ENCODE data around the gene LRMDA.

The LRMDA gene

DNA sequence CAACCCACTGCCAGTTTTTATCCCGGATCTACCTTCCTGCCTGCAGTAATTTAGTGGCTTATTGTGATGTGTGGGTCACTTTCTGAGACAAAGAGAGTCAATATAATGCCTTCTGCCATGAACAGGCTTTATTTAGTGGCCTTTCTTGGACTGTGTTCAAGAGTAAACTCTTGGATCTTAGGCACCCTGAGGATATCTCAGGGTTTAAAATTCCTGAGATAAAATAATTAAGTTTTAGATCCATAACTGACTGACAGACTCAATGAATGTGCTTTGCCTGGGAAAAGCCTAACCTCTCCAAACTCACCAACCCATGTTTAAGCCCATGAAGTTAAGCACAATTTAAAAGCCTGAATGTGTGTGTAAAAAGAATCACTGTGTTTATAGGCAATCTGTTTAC, 564.3 kb downstream of the LRMDA start:
- TF ChIP-seq, protein P1, sequence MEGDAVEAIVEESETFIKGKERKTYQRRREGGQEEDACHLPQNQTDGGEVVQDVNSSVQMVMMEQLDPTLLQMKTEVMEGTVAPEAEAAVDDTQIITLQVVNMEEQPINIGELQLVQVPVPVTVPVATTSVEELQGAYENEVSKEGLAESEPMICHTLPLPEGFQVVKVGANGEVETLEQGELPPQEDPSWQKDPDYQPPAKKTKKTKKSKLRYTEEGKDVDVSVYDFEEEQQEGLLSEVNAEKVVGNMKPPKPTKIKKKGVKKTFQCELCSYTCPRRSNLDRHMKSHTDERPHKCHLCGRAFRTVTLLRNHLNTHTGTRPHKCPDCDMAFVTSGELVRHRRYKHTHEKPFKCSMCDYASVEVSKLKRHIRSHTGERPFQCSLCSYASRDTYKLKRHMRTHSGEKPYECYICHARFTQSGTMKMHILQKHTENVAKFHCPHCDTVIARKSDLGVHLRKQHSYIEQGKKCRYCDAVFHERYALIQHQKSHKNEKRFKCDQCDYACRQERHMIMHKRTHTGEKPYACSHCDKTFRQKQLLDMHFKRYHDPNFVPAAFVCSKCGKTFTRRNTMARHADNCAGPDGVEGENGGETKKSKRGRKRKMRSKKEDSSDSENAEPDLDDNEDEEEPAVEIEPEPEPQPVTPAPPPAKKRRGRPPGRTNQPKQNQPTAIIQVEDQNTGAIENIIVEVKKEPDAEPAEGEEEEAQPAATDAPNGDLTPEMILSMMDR (IDR thresholded peaks at IDR 0.05; ENCODE audit: borderline replicate concordance, insufficient read depth, low read depth, low read length): no peak
- no peak overlapping the region for H3K4me3 ChIP-seq (ENCODE audit: low read depth, low read length)

DNA sequence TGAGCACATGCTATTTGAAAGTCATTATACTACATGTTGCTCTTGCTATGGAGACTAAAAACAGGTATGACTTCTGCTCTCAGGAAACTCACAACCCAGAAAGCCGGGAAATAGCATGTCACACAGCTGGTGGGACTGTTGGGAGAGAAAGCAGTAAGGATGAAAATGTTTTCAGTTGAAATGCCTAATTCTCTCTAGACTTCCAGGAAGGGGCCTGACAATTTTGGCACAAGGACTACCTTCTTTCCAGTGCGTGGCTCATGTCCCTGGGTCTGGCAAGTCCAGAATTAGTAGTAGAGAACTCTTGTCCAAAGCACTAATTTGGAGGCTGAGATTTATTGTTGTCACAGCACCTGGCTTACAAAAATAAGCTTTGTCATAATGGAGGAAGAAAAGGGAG, 567.6 kb downstream of the LRMDA start:
- TF ChIP-seq, protein P1 (IDR thresholded peaks at IDR 0.05; ENCODE audit: borderline replicate concordance, insufficient read depth, low read depth, low read length): no peak

DNA sequence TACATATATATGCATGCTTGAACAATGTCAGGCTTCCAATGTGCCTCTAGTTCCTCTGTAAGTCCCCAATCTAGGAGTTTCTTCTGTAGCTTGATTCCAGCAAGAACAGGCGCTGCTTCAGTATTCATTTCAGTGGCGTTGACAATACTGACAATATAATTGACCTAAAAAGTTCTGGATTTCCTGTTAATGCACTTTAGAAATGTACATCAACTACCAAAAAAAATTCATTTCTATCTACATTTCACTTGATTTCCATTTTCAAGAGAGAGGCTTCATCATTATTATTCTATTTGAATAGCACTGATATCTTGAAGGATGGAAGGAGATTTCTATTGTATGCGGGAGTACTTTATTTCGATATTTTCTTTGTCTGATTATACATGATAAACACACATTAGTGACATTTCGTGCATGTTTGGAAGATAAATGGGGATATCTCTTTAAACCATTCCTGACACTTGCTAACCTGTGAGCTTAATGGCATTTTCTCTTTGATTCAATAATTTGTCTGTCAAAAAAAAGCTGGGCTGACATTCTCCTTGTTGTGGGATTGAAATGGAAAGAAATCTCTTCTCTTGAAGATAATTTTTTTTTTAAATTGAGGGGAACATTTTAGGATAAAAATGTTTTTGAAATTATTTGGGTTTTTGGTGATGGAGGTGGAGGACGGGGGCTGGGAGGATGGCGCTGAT, 568.2 kb downstream of the LRMDA start:
- TF ChIP-seq, protein P1 (IDR thresholded peaks at IDR 0.05; ENCODE audit: borderline replicate concordance, insufficient read depth, low read depth, low read length): no peak
- H3K4me3 ChIP-seq (ENCODE audit: low read depth, low read length): no peak overlapping the region

More for the DNA sequence above, 567.6 kb downstream of the LRMDA start:
- no peak overlapping the region for H3K4me3 ChIP-seq (ENCODE audit: low read depth, low read length)

DNA sequence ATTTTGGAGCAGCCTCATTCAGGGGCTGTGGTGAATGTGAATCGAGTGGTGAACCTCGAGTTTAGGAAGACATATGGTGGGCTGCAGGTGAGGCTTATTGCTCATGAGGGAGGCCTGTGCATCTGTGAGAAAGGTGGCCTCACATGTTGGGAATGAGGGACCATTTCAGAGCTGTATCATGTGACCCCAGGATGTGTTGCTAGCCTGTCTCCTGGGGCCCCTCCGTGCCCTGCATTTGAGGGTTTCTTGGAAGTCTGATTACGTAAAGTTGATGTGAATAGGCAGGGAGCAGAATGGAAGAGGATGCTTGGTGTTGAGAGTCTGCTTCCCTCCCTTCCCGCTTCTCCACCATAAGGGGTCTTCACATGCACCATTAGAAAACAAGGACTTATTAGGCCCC, 569.1 kb downstream of the LRMDA start:
- H3K4me3 ChIP-seq (ENCODE audit: low read depth, low read length): no peak overlapping the region
- TF ChIP-seq, protein P1 (IDR thresholded peaks at IDR 0.05; ENCODE audit: borderline replicate concordance, insufficient read depth, low read depth, low read length): no peak

DNA sequence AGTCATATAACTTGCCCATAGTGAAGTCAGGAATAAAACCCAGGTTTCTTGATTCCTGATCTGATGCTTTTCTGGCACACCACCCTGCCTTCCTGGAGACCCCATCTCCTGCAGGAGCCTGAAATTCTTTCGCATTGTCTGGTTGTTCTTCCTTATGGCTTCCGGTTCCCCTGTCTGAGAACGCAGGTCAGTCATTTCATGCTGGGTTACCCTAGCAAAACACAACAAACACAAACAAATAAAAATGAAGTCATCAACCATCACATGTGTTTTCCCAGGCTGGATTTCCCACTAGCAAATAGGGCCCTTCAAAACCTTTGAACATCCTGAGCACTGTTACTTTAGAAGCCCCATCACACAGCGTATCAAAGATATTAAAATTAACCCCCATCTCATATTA, 569.6 kb downstream of the LRMDA start:
- TF ChIP-seq, protein P1 (IDR thresholded peaks at IDR 0.05; ENCODE audit: borderline replicate concordance, insufficient read depth, low read depth, low read length): no peak
- H3K4me3 ChIP-seq (ENCODE audit: low read depth, low read length): no peak overlapping the region

DNA sequence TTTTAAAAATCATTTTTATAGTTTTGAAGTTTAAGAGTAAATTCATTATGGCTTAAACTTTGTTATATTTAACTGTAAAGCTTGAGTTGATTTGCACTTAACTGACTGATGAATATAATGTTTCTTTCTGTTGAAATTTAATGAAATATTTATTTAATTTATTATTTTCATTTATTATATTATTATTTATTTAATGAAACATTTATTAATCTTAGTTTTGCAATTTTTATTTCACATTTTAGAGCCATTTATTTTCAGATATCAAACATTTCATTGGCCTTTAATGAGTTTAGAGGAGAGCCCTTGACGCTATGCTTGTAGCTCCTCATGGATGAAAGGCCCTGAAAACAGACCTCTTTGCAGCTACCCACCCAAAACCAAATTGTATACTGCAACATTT, 570.0 kb downstream of the LRMDA start:
- TF ChIP-seq, protein P1 (IDR thresholded peaks at IDR 0.05; ENCODE audit: borderline replicate concordance, insufficient read depth, low read depth, low read length): no peak
- H3K4me3 ChIP-seq (ENCODE audit: low read depth, low read length): no peak overlapping the region

DNA sequence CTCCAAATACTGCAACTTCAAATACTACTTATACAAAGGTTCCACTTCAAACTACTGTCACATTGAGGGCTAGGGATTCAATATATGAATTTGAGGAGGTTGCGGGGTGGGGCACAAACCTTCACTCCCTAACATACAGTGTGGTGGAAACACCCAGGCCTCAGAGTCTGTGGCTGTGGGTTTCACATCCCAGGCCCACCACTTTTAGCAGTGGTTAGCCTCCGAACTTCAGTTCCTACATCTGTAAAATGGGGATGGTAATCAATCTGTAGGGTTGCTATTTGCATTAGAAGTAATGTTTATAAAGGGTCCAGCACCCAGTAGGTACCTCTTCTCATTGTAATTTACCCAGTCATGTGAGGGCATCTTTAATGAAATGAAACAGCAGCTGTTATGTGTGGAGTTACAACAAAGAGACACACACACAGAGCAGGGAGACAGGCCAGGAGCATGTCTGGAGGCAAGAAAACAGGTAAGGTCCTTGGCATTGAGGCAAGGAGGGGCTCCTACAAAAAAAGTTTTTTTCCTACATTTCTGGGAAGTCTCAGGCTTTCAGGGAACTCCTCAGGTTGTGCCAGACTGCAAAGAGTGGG, 570.9 kb downstream of the LRMDA start:
- TF ChIP-seq, protein P1 (IDR thresholded peaks at IDR 0.05; ENCODE audit: borderline replicate concordance, insufficient read depth, low read depth, low read length): no peak
- H3K4me3 ChIP-seq (ENCODE audit: low read depth, low read length): no peak overlapping the region
